HG02642 (cell line): ENCODE data around the gene DAB2IP.
A peak's percentile ranks its signal among the peaks of the same experiment; 100 is the strongest.

ENCODE experiments used
- ATAC-seq: cut with Tn5 transposase; IDR thresholded peaks from one replicate; pipeline ENCODE4 v1.9.1; 2021; ENCODE audit warnings: mild to moderate bottlenecking; ENCODE audit not compliant: unreplicated experiment, poor library complexity

DAB2IP gene

GRCh38 chr9:121698627-121699570 is 47.5 kb downstream of the DAB2IP start:
- ATAC-seq = peak; percentile 70

- peak; percentile 19 for ATAC-seq
These were observed 48.2 kb downstream of the DAB2IP start for GRCh38 chr9:121699571-121700164.

- no peak for ATAC-seq
These were observed 48.9 kb downstream of the DAB2IP start for GRCh38 chr9:121700165-121700831.

GRCh38 chr9:121700832-121701419 is 49.5 kb downstream of the DAB2IP start:
- ATAC-seq = no peak

- ATAC-seq = no peak
These were observed 50.4 kb downstream of the DAB2IP start for GRCh38 chr9:121701736-121702261.

GRCh38 chr9:121703014-121703734 is 51.7 kb downstream of the DAB2IP start:
- no peak for ATAC-seq

- no peak for ATAC-seq
These were observed 52.8 kb downstream of the DAB2IP start for GRCh38 chr9:121704281-121704680.

- ATAC-seq = no peak
These were observed 54.8 kb downstream of the DAB2IP start for GRCh38 chr9:121706149-121706750.

- ATAC-seq = peak; percentile 84
These were observed 56.3 kb downstream of the DAB2IP start for GRCh38 chr9:121707477-121708424.

GRCh38 chr9:121708768-121709488 is 57.5 kb downstream of the DAB2IP start:
- no peak for ATAC-seq

- no peak for ATAC-seq
These were observed 58.4 kb downstream of the DAB2IP start for GRCh38 chr9:121709798-121710197.

- ATAC-seq = no peak
These were observed 59.8 kb downstream of the DAB2IP start for GRCh38 chr9:121711281-121711680.

- ATAC-seq = no peak
These were observed 60.4 kb downstream of the DAB2IP start for GRCh38 chr9:121711797-121712196.

- ATAC-seq = no peak
These were observed 62.1 kb downstream of the DAB2IP start for GRCh38 chr9:121713400-121714070.

GRCh38 chr9:121714075-121714705 is 62.8 kb downstream of the DAB2IP start:
- no peak for ATAC-seq

- no peak for ATAC-seq
These were observed 63.4 kb downstream of the DAB2IP start for GRCh38 chr9:121714873-121715272.
